ENCODE results near the gene MAGIX.

DNA sequence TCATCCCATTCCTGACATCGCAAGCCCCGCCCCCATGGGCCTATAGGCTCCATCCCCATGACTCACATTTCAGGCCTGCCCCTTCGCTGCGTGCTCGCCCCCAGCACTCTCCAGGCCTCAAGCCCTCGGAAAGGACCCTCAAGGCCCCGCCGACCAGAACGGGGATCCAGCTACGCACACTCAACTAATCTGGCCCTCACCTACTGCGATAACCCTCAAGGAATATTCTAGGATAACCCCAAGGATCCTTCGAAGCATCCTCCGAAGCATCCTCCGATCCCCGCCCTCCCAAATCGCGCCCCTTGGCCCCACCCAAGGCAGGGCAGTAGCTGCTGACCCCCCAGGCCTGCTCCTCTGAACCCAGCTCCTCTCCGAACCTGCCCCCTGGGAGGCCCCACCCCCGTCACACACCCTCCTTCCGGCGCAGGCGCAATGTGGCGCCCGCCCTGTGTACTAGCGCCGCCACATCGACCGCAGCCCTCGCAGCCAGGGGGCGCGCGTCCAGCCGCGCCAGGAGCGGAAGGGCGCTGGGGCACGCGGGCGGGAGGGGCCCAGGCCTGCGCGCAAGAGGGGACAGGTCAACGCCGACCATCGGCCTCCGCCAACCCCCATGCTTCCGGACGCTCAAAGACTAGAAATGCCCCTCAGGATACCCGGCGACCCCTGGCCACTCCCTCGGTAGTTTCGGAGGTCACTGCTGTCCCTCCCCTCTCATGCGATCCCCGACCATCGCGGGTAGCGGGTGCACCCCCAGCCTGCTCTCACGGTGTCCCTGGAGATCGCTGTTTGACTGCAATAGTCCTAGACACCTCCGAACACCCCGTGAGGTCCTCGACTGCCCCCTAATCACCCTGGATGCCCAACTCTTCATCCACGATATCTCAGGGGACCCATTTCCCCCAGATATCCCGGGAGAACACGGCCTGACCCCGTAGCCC is 6.4 kb upstream of the MAGIX start:
- TF ChIP-seq GABPA (IDR thresholded peaks at IDR 0.05; ENCODE audit: low read depth): no peak
- TF ChIP-seq, protein P1, sequence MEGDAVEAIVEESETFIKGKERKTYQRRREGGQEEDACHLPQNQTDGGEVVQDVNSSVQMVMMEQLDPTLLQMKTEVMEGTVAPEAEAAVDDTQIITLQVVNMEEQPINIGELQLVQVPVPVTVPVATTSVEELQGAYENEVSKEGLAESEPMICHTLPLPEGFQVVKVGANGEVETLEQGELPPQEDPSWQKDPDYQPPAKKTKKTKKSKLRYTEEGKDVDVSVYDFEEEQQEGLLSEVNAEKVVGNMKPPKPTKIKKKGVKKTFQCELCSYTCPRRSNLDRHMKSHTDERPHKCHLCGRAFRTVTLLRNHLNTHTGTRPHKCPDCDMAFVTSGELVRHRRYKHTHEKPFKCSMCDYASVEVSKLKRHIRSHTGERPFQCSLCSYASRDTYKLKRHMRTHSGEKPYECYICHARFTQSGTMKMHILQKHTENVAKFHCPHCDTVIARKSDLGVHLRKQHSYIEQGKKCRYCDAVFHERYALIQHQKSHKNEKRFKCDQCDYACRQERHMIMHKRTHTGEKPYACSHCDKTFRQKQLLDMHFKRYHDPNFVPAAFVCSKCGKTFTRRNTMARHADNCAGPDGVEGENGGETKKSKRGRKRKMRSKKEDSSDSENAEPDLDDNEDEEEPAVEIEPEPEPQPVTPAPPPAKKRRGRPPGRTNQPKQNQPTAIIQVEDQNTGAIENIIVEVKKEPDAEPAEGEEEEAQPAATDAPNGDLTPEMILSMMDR (IDR thresholded peaks at IDR 0.05): peak; percentile 57

Measured in SK-N-SH (cell line).